Bronchial smooth muscle cell (primary cell): ENCODE results near the gene LRIG2. TPM values are rescaled to one million over a fixed set of nuclear protein-coding genes. Genes with fewer than 3 reads are reported as not detected.

ENCODE experiments used
- total RNA-seq: library from RNA; depleted of rRNA; stranded (reverse); fragments of >200 nt; gene quantifications from 2 replicates; pipeline ENCODE4 v1.2.1, GENCODE V29; 2014

The LRIG2 gene
- total RNA-seq, result 9.5 and 10.7 TPM in 2 replicates

DNA sequence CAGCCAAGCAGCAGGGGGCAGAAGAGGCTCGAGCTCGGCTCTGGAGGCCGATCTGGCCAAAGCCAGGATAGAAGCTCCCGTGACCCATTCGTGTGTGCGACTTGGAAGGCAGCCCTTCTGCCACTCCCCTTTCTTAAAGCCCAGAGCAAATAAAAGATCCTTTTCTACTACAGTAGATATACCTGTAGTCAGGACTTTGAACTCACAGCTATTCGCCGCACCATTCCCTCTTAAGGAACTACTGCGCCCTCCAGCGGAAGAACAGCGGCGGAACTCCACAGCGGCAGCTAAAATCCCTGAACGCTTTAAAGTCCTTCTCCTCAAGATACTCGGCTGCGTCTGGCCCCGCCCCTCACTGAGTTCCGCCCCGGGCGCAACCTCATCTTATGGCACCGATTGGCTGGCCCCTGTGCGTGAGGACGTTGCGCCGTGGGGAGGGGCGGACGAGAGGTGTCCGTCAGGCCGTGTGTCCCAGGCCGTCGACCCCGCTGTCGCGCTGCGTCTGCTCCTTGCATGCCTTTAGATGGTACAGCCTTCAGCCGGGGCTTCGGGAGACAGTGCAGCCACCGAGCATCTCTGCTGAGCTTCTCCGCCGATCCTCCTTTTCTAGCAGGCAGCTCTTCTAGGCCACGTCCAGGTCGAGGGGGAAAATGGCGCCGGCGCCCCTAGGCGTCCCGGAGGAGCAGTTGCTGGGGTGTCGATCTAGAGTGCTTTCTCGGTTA lies at the start of gene LRIG2:
LRIG2 (plus strand) TSS at position 442 of the 722 bp plus-strand sequence; CDS start at position 651, 209 bp downstream.

Other genes starting within 250 kb of the LRIG2 start
- gene SLC16A1, start 117.0 kb upstream of the LRIG2 start, total RNA-seq, result 40.4 and 53.4 TPM in 2 replicates